Stomach (tissue), 9 donors: ENCODE measurements around the gene DLEC1. TPM values are rescaled to one million over a fixed set of nuclear protein-coding genes. Genes with fewer than 3 reads are reported as not detected.

Experiments used
- DNase-seq, 2 donors: peaks; one replicate each; pipeline versions ENCODE4 v3.0.0 to v3.0.0-alpha.2; 2013 to 2019
- H3K27ac ChIP-seq, 5 donors: fragments of 200-600 bp in 4 of 5; sonication (generic) in 4 of 5; one replicate each; pipeline ENCODE4 v1.5.1; 2013 to 2019; ENCODE audit warnings: mild to moderate bottlenecking in 1 of 5, moderate library complexity in 1 of 5
- H3K27me3 ChIP-seq, 3 donors: fragments of 200-600 bp; sonication (generic); one replicate each; pipeline ENCODE4 v1.5.1; 2017 to 2019; ENCODE audit warnings: mixed run types in 1 of 3
- H3K36me3 ChIP-seq, 4 donors: fragments of 200-600 bp; sonication (generic); 1 replicate in 3 of 4; 2 replicates in 1 of 4; pipeline ENCODE4 v1.5.1; 2016 to 2019
- H3K4me1 ChIP-seq, 4 donors: fragments of 200-600 bp; sonication (generic); one replicate each; pipeline ENCODE4 v1.5.1; 2016 to 2019
- H3K4me3 ChIP-seq, 4 donors: fragments of 200-600 bp; sonication (generic) in 3 of 4; one replicate each; pipeline ENCODE4 v1.5.1; 2016 to 2019; ENCODE audit warnings: mild to moderate bottlenecking in 1 of 4
- H3K9me3 ChIP-seq, 4 donors: fragments of 200-600 bp; sonication (generic); one replicate each; pipeline ENCODE4 v1.5.1; 2016 to 2019
- EP300 ChIP-seq: sonication (generic); formaldehyde crosslinking; IDR thresholded peaks from one replicate; pipeline ENCODE4 v1.6.1; 2017; ENCODE audit warnings: antibody characterized with exemption
- POLR2A ChIP-seq, 4 donors: fragments of 450-650 bp; IDR thresholded peaks; one replicate each; pipeline ENCODE4 v1.6.1; 2016; ENCODE audit warnings: antibody characterized with exemption in 4 of 4, control low read depth in 2 of 4, mild to moderate bottlenecking in 1 of 4, moderate library complexity in 1 of 4
- POLR2AphosphoS5 ChIP-seq, 3 donors: sonication (generic); formaldehyde crosslinking; IDR thresholded peaks; one replicate each; pipeline ENCODE4 v1.6.1; 2016; ENCODE audit warnings: antibody characterized with exemption in 3 of 3
- WGBS, 5 donors: extraction: QIAGEN DNeasy Blood & Tissue Kit in 3 of 5; methylation state at CpG; one replicate each; pipeline versions ENCODE4 v1.1.5 to v1.1.7; 2013 to 2018; 5-methylcytosine and 5-hydroxymethylcytosine counted together
- intact Hi-C: fragments of 100-400 bp; cut with DNase I; formaldehyde crosslinking; loops from one replicate; pipeline ENCODE4 v1.15.1; 2023; ENCODE audit warnings: low total_unique reads
- polyA plus RNA-seq, 3 donors: library from polyadenylated mRNA; stranded (reverse); fragments of 200-250 nt; gene quantifications; one replicate each; pipeline ENCODE4 v1.2.3, GENCODE V29; 2013
- total RNA-seq, 5 donors: library from RNA; depleted of rRNA; stranded (reverse); fragments of >200 nt; gene quantifications; one replicate each; pipeline versions ENCODE4 v1.1.0 to v1.2.3, GENCODE V29; 2014 to 2016
- TF ChIP-seq, protein P1 (sequence below), 7 experiments: fragments of 450-650 bp in 4 of 7; fragments of 200-600 bp in 3 of 7; sonication (generic) in 3 of 7; IDR thresholded peaks; one replicate each; pipeline ENCODE4 v1.5.1; 2016 to 2019; ENCODE audit warnings: antibody characterized with exemption in 7 of 7, control low read depth in 2 of 7, mild to moderate bottlenecking in 1 of 7
- donor health status: healthy with polysubstance abuse.
- donor health status: Bipolar disorder and iron deficiency.
- donor health status: healthy.

DLEC1 gene
- total and polyA plus RNA-seq, 8 donors = 0.12 to 1.5 (median 0.31) TPM; not detected in 3

DNA sequence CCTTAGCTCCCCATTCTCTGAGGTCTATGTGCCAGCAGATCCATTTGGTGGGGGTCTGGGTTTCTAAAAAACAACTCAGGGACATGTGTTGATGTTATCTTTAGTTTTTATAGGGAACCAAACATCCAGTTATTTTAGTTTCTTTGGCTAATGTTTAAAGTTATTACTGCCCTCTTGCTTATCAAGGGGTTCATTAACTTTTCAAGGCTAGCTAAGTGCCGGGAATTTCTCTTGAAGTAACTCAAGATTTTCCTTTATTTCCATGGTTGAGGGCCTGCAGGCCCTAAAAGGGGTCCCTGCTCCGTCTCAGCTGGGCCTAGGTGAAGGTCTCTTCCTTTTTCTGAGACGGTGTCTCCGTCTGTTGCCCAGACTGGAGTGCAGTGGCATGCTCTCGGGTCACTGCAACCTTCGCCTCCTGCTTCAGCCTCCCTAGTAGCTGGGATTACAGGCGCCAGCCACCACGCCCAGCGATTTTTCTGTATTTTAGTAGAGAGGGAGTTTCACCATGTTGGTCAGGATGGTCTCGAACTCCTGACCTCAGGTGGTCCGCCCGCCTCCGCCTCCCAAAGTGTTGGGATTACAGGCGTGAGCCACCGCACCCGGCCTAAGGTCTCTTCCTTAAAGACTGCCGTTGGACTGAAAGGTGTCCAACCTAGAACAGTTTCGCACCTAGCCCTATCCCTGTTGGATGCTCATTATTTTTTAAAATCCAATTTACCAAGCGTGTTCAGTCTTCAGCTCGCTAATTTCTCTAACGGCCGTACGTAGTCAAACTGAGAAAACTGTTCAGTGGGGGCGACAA is 125.0 kb downstream of the DLEC1 start:
- no peaks in the 10 kb centered on the region for H3K9me3 ChIP-seq
- H3K27ac ChIP-seq = peak overlapping the region; percentile 96 to 99 (median 97)
- TF ChIP-seq POLR2A (IDR thresholded peaks at IDR 0.05) (no peak), EP300 (no peak), POLR2AphosphoS5 (IDR thresholded peaks at IDR 0.05) (no peak)
- TF ChIP-seq, protein P1, sequence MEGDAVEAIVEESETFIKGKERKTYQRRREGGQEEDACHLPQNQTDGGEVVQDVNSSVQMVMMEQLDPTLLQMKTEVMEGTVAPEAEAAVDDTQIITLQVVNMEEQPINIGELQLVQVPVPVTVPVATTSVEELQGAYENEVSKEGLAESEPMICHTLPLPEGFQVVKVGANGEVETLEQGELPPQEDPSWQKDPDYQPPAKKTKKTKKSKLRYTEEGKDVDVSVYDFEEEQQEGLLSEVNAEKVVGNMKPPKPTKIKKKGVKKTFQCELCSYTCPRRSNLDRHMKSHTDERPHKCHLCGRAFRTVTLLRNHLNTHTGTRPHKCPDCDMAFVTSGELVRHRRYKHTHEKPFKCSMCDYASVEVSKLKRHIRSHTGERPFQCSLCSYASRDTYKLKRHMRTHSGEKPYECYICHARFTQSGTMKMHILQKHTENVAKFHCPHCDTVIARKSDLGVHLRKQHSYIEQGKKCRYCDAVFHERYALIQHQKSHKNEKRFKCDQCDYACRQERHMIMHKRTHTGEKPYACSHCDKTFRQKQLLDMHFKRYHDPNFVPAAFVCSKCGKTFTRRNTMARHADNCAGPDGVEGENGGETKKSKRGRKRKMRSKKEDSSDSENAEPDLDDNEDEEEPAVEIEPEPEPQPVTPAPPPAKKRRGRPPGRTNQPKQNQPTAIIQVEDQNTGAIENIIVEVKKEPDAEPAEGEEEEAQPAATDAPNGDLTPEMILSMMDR (IDR thresholded peaks at IDR 0.05) = no peak
- H3K4me1 ChIP-seq = peaks cover 20 to 38% (median 26%) of the 10 kb centered on the region in 4 donors
- 58 to 67% (median 63%) methylated on average over 24 of the region's 24 CpGs for WGBS, 5 donors
- intact Hi-C loops = no loop called here
- no peak for DNase-seq
- peak overlapping the region; percentile 66 to 98 (median 84) for H3K4me3 ChIP-seq
- no peaks in the 10 kb centered on the region for H3K27me3 ChIP-seq
- no peaks in the 10 kb centered on the region for H3K36me3 ChIP-seq

GRCh38 chr3:38164643-38164951 is 125.6 kb downstream of the DLEC1 start:
- H3K27me3 ChIP-seq = no peaks in the 10 kb centered on the region
- no peaks in the 10 kb centered on the region for H3K9me3 ChIP-seq
- DNase-seq = no peak
- intact Hi-C loops = no loop called here
- TF ChIP-seq EP300 (no peak), POLR2A (IDR thresholded peaks at IDR 0.05) (peak in 1 of 4 donors; percentile 73), POLR2AphosphoS5 (IDR thresholded peaks at IDR 0.05) (no peak)
- TF ChIP-seq, protein P1 (IDR thresholded peaks at IDR 0.05) = no peak
- no peaks in the 10 kb centered on the region for H3K36me3 ChIP-seq
- peak overlapping the region; percentile 96 to 99 (median 97) for H3K27ac ChIP-seq
- peak overlapping the region; percentile 66 to 98 (median 84) for H3K4me3 ChIP-seq
- 1% methylated on average over 15 to 17 of the region's 17 CpGs for WGBS, 5 donors
- H3K4me1 ChIP-seq = peaks cover 20 to 42% (median 29%) of the 10 kb centered on the region in 4 donors

DNA sequence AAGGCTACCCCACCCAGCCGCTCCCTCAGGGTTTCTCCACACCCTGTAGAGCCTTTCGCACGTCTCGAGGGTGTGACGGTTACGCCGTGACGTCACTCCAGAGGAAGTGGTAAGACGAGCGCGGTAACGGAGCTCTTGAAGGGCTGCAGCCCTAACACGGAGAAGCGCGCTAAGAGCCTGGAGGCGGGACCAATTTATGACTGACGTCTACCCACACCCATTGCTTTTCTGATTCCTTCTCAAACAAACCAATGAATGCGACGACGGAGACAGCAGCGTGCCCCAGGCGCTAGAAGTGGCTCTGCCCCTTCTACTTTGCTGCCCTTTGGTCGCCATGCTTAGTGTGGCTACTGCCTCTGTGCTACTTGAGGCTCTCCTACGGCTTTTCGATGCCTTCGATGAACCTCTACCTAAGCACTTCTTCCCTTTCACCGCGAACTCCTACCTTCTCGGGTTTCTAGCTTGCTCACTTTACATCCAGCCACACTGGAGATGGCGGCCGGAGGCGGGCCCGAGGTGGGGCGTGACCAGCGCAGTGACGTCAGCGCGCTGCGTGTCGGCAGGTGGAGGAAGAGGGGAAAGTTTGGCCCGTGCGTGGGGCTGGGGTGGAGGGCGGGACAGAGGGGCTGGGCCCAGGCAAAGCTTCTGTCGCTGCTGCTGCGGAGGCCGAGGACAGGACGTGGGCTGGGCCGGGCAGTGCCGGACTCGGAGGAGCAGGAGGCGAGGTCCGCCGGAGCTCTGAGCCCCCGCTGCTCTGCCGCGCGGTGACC is 126.1 kb downstream of the DLEC1 start, which contains the start of gene OXSR1:
OXSR1 (plus strand) TSS at position 586 of the 770 bp plus-strand sequence. CDS start 340 bp downstream, outside the sequence.
- TF ChIP-seq POLR2A (IDR thresholded peaks at IDR 0.05) (peak in 2 of 4 donors; percentile 62 to 76), EP300 (no peak), POLR2AphosphoS5 (IDR thresholded peaks at IDR 0.05) (peak; percentile 87 to 96 (median 92))
- TF ChIP-seq, protein P1 (IDR thresholded peaks at IDR 0.05) = no peak
- intact Hi-C loops = no loop called here
- Histone ChIP-seq H3K4me3 (peak within 1 kb of the TSS; percentile 66 to 98 (median 84)), H3K27me3 (no peaks in the 10 kb centered on the region), H3K9me3 (no peaks in the 10 kb centered on the region), H3K4me1 (peaks cover 20 to 42% (median 29%) of the 10 kb centered on the region in 4 donors), H3K36me3 (no peaks in the 10 kb centered on the region), H3K27ac (peak within 1 kb of the TSS; percentile 96 to 99 (median 97))
- peak; percentile 100 for DNase-seq
- WGBS, 5 donors = 0 to 1% (median 0%) methylated on average over 31 to 57 of the region's 57 CpGs

GRCh38 chr3:38165722-38166387 is 126.8 kb downstream of the DLEC1 start:
- DNase-seq = no peak
- H3K4me1 ChIP-seq = peaks cover 20 to 47% (median 29%) of the 10 kb centered on the region in 4 donors
- 0 to 1% (median 1%) methylated on average over 28 to 62 of the region's 62 CpGs for WGBS, 5 donors
- TF ChIP-seq EP300 (no peak), POLR2AphosphoS5 (IDR thresholded peaks at IDR 0.05) (no peak), POLR2A (IDR thresholded peaks at IDR 0.05) (no peak)
- TF ChIP-seq, protein P1 (IDR thresholded peaks at IDR 0.05) = no peak
- H3K36me3 ChIP-seq = no peaks in the 10 kb centered on the region
- H3K27ac ChIP-seq = peak overlapping the region; percentile 96 to 99 (median 97)
- no peaks in the 10 kb centered on the region for H3K27me3 ChIP-seq
- intact Hi-C loops = no loop called here
- H3K9me3 ChIP-seq = no peaks in the 10 kb centered on the region
- peak overlapping the region; percentile 66 to 98 (median 84) for H3K4me3 ChIP-seq
